ENCODE measurements around the gene EFCAB9. TPM values are rescaled to one million over a fixed set of nuclear protein-coding genes. Genes with fewer than 3 reads are reported as not detected.

Gene EFCAB9
- total RNA-seq, 1 experiment from 2014 or later, result not detected

DNA sequence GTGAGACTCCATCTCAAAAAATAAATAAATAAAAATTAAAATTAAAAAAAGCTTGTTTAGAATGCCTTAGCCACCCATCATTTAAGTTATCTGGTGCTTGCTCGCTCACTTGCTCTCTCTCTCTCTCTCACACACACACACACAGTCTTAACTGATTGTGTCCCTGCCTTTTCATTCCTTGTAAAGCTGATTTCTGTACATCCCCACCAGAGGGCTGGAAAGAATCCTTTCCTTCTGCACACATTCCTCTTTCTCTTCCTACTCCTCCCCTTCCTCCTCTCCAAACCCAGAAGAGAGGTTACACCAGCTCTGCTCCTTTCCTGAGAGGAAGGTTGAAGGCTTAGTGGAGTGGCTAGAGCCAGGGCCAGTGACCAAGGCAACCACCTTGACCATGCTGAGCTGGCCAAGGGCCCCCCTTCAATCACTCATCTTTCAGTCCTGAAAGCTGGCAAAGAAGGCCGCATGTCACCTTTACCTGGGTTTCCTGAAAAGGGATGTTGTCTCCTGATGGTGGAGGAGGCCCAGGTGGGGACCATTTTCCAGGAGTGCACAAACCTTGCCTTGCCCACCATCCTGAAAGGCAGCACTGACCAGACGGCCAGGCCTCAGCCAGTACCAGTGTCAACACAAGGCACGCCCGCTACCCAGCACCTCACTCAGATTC lies 31.5 kb upstream of the EFCAB9 start:
- H3K79me1 ChIP-seq (ENCODE audit: insufficient read depth, low read depth, low read length, poor library complexity, severe bottlenecking), result peaks cover 2% of the 10 kb centered on the region
- Mint-ChIP-seq H3K4me3 (no peak overlapping the region), H3K27ac (peak overlapping the region in 1 of 3 experiments; percentile 31; a peak in 1 of 7 replicates), H3K36me3 (ENCODE audit: insufficient read depth in 1 of 3, low read depth in 3 of 3) (no peaks in the 10 kb centered on the region; a peak in 1 of 7 replicates), H3K4me1 (peaks cover 0 to 8% of the 10 kb centered on the region in 2 experiments; a peak in 2 of 4 replicates), H3K9me3 (no peaks in the 10 kb centered on the region; a peak in 1 of 5 replicates), H3K27me3 (ENCODE audit: low read depth) (no peaks in the 10 kb centered on the region)
- H2BK20ac ChIP-seq (ENCODE audit: low read depth, low read length, poor library complexity, severe bottlenecking), result no peak overlapping the region
- H3K27ac ChIP-seq (ENCODE audit: insufficient read length, low read depth, low read length), result no peak overlapping the region
- H3K23me2 ChIP-seq (ENCODE audit: insufficient read length, low read depth, low read length, poor library complexity, severe bottlenecking), result no peaks in the 10 kb centered on the region
- no peak overlapping the region for H2BK120ac ChIP-seq (ENCODE audit: low read depth, low read length, poor library complexity, severe bottlenecking)
- H2BK15ac ChIP-seq (ENCODE audit: low read depth, low read length), result no peak overlapping the region
- H2AFZ ChIP-seq (ENCODE audit: low read length), result no peak overlapping the region
- no peak overlapping the region for H3K18ac ChIP-seq (ENCODE audit: insufficient read length, low read depth, low read length)
- H3K4me1 ChIP-seq (ENCODE audit: insufficient read depth, low read length), result no peaks in the 10 kb centered on the region
- H3K9me3 ChIP-seq (ENCODE audit: control insufficient read depth, low read depth, low read length), result no peaks in the 10 kb centered on the region
- H3K9ac ChIP-seq (ENCODE audit: extremely low read depth, insufficient read length, low read length), result no peak overlapping the region
- H3K4me2 ChIP-seq (ENCODE audit: insufficient read depth, insufficient read length, low read length), result no peak overlapping the region
- H2AK5ac ChIP-seq (ENCODE audit: insufficient read length, low read length), result no peak overlapping the region
- no peak overlapping the region for H2BK5ac ChIP-seq (ENCODE audit: insufficient read length, low read length)
- no peaks in the 10 kb centered on the region for H3K27me3 ChIP-seq (ENCODE audit: insufficient read depth, low read length)
- H3K4ac ChIP-seq (ENCODE audit: low read depth, low read length), result no peak overlapping the region
- TF ChIP-seq, protein P1, sequence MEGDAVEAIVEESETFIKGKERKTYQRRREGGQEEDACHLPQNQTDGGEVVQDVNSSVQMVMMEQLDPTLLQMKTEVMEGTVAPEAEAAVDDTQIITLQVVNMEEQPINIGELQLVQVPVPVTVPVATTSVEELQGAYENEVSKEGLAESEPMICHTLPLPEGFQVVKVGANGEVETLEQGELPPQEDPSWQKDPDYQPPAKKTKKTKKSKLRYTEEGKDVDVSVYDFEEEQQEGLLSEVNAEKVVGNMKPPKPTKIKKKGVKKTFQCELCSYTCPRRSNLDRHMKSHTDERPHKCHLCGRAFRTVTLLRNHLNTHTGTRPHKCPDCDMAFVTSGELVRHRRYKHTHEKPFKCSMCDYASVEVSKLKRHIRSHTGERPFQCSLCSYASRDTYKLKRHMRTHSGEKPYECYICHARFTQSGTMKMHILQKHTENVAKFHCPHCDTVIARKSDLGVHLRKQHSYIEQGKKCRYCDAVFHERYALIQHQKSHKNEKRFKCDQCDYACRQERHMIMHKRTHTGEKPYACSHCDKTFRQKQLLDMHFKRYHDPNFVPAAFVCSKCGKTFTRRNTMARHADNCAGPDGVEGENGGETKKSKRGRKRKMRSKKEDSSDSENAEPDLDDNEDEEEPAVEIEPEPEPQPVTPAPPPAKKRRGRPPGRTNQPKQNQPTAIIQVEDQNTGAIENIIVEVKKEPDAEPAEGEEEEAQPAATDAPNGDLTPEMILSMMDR (conservative IDR thresholded peaks at IDR 0.05), result peak; percentile 19; the same call in 1 of the 3 replicates
- no peak overlapping the region for H3K56ac ChIP-seq (ENCODE audit: insufficient read length, low read depth, low read length)
- H2BK12ac ChIP-seq (ENCODE audit: insufficient read length, low read depth, low read length), result no peak overlapping the region
- no CpG with 5 or more reads among the region's 5 CpGs for WGBS (ENCODE audit: extremely low coverage, insufficient read length, low lambda C conversion rate)
- H4K91ac ChIP-seq (ENCODE audit: insufficient read length, low read depth, low read length), result no peak overlapping the region
- H4K5ac ChIP-seq (ENCODE audit: insufficient read length, low read depth, low read length), result no peak overlapping the region
- H3K14ac ChIP-seq (ENCODE audit: insufficient read depth, low read length), result no peak overlapping the region; the same call in 1 of the 2 replicates
- no peak overlapping the region for H3K23ac ChIP-seq (ENCODE audit: insufficient read length, low read depth, low read length)
- no peaks in the 10 kb centered on the region for H3K79me2 ChIP-seq (ENCODE audit: insufficient read depth, low read length)
- H4K20me1 ChIP-seq (ENCODE audit: control insufficient read depth, insufficient read depth, insufficient read length), result no peaks in the 10 kb centered on the region
- DNase-seq, result no peak
- H3T11ph ChIP-seq (ENCODE audit: low read length), result no peak overlapping the region
- no peak overlapping the region for H4K8ac ChIP-seq (replicated peaks; ENCODE audit: insufficient read length, low read depth, low read length)

All from H9 (cell line).